Left lobe of liver (tissue), 2 donors: Measurements from ENCODE around the gene CD7. TPM values are rescaled to one million over a fixed set of nuclear protein-coding genes. Genes with fewer than 3 reads are reported as not detected.
"Not testable (repeated sequence)": the region's sequence is repeated elsewhere in the genome, so short reads cannot be mapped to it uniquely, and the experiment has no call there.

ENCODE experiments used
- ATAC-seq: fragments of 200-7000 bp; cut with Tn5 transposase; one replicate; pipeline ENCODE4 v1.9.1; 2020; ENCODE audit warnings: mild to moderate bottlenecking, moderate library complexity
- DNase-seq: peaks from one replicate; pipeline ENCODE4 v3.0.0-alpha.2; 2020; ENCODE audit warnings: low spot score
- total RNA-seq: library from RNA; stranded (reverse); gene quantifications from one replicate; pipeline ENCODE4 v1.2.1, GENCODE V29; 2021
- donor health status: DM: no; HTN: no; CAD: no; lungs with moderate emphysema.
- donor health status: DM: no; HTN: yes; CAD: no.

Gene CD7
- total RNA-seq, 1 donor from 2014 or later = 1.4 TPM

GRCh38 chr17:82347994-82348393, 30.6 kb upstream of the CD7 start:
- ATAC-seq, DNase-seq: not testable (repeated sequence)

- ATAC-seq = no peak
- no peak for DNase-seq
Measured at GRCh38 chr17:82346342-82347300, 29.2 kb upstream of the CD7 start.

- DNase-seq (no peak), ATAC-seq (no peak)
Measured at GRCh38 chr17:82345151-82345976, 28.0 kb upstream of the CD7 start.

- no peak for ATAC-seq
- DNase-seq = no peak
Measured at GRCh38 chr17:82344175-82344907, 26.9 kb upstream of the CD7 start.

GRCh38 chr17:82343560-82343959, 26.2 kb upstream of the CD7 start:
- ATAC-seq (no peak), DNase-seq (no peak)

- ATAC-seq (no peak), DNase-seq (no peak)
Measured at GRCh38 chr17:82342361-82343079, 25.1 kb upstream of the CD7 start.

GRCh38 chr17:82339634-82340580, 22.5 kb upstream of the CD7 start:
- ATAC-seq (no peak), DNase-seq (no peak)

- peak; percentile 46 for DNase-seq
- no peak for ATAC-seq
Measured at GRCh38 chr17:82338858-82339633, 21.6 kb upstream of the CD7 start.

- DNase-seq = peak; percentile 86
- ATAC-seq = peak; percentile 71
Measured at GRCh38 chr17:82334622-82335394, 17.4 kb upstream of the CD7 start.

GRCh38 chr17:82334204-82334621, 16.8 kb upstream of the CD7 start:
- DNase-seq (no peak), ATAC-seq (no peak)

GRCh38 chr17:82333279-82334171, 16.1 kb upstream of the CD7 start, which contains the start of gene SECTM1:
Gene SECTM1 (minus strand): TSS chr17:82333766. CDS start chr17:82327240, 6,526 bp downstream.
- DNase-seq = no peak
- ATAC-seq = peak; percentile 1

GRCh38 chr17:82332669-82333278, 15.4 kb upstream of the CD7 start:
- ATAC-seq (no peak), DNase-seq (no peak)

- no peak for ATAC-seq
- DNase-seq = no peak
Measured at GRCh38 chr17:82331345-82331939, 14.0 kb upstream of the CD7 start.

GRCh38 chr17:82330322-82331239, 13.2 kb upstream of the CD7 start:
- peak; percentile 54 for DNase-seq
- no peak for ATAC-seq
